HG03108 (cell line): ENCODE results near the gene KLHDC3.
A peak's percentile ranks its signal among the peaks of the same experiment; 100 is the strongest.
"Not testable (repeated sequence)": the region's sequence is repeated elsewhere in the genome, so short reads cannot be mapped to it uniquely, and the experiment has no call there.

Experiments used
- ATAC-seq: cut with Tn5 transposase; IDR thresholded peaks from one replicate; pipeline ENCODE4 v1.9.1; 2021; ENCODE audit warnings: moderate library complexity; ENCODE audit not compliant: unreplicated experiment

KLHDC3 gene

DNA sequence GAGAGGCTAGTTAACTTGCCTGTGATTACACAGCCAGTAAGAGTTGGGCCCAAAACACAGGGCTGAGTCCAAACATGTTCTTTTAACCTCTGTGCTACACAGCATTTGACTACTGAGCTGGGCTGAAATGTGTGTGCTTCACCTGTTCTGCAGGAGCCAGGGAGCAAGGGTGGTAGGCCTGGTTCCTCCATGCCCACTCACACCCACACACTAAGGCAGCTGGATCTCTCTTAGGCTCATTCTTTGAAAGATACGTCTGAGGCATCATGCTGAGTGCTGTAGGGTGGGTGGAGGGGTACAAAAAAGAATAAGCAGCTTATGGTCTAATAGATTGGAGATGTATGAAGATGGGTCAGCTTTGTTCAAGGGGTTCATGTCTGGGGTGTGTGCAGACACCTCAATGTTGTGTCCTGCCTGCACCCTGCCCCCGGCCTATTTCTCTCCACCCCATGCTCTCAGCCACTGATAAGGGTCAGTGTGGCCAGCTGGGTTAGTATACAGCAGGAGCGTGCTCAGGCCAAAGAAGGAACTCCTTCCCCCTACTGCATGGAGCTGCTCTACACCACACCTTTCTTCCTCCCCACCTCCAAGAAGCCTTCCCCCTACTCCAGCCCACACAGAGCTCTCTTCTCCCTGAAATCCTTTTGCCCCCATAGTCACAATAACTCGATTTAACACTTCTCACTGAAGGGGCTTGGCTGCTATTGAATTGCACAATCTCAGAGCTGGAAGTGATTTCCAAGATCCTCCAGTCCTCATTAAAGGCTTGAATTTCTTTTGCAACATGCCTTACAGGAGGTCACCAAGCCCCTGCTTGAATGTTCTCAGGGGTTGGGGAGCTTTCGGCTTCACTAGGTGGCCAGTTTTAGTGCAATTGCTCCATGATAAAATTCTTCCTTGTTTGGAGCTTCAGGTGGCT, 26.3 kb upstream of the KLHDC3 start:
- no peak for ATAC-seq

DNA sequence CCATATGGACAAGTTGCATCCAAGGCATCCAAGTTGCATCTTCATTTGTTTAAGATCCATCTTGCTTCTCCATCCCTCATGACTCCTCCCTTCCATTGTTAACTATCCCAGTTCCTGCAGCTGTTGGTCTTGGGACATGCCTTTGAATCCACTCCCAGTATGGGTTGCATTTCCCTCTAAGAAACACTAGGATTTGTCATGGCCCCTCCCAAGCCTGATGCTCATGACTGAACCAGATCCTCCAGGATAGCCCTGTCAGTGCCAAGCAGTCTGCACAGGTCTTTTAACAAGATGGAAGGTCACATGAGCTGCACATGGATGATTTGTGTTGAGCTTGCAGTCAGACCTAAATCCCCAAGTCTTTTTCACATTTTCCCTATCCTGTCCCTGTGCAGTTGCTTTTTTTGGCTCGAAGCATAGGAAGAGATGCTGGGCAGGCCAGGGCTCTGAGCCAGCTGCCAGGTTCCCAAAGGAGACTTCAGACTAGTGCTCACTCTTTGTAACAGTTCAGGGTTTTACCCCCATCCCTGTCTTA, 25.5 kb upstream of the KLHDC3 start:
- no peak for ATAC-seq

DNA sequence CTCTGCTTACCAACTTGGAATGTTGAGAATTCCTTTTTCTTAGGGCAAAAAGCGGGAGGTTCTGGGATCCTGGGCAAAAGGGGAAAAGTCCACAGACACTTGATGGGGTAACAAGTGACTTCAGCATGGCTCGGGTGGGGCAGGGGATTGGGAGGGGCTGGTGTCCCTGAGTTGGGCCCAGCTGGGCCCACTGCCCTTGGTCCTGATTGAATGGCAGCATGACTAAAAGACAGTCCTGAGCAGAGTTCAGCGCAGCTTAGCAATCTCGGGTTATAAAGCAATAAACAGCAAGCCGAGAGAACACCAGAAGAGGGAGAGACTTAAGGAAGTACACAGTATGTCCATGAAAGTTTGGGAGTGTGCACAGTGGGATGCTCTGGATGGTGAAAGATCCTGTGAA, 24.1 kb upstream of the KLHDC3 start:
- no peak for ATAC-seq

DNA sequence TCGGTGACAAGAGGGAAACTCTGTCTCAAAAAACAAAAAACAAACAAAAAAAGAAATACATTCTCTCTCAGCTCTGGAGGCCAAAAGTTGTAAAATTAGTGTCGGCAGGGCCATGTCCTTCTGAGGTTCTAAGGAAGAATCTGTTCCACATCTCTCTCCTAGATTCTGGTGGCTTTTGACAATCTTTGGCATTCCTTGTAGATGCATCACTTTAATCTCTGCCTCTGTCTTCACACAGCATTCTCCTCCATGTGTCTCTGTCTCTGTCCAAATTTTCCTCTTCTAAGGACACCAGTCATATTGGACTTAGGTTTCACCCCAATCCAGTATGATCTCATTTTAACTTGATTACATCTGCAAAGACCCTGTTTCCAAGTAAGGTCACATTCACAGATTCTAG, 20.6 kb upstream of the KLHDC3 start:
- ATAC-seq = no peak

DNA sequence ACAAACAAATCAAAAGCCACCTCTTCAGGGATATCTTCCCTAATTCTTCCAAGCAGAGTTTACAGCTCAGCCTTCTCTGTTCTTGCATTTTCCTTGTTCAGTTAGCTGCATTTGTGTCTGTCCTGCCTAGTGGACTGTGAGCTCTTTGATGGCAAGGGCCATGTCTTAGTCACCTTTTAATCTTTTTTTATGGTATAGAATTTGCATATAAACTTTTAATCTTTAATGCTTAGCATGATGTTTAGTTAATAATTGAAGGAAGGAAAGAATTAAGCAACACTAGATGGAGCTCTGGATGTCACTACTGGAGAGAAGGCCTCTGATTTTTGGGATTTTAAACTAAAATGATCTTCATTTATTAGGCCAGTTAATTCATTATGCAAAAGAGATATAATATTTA, 17.5 kb upstream of the KLHDC3 start:
- ATAC-seq = no peak

DNA sequence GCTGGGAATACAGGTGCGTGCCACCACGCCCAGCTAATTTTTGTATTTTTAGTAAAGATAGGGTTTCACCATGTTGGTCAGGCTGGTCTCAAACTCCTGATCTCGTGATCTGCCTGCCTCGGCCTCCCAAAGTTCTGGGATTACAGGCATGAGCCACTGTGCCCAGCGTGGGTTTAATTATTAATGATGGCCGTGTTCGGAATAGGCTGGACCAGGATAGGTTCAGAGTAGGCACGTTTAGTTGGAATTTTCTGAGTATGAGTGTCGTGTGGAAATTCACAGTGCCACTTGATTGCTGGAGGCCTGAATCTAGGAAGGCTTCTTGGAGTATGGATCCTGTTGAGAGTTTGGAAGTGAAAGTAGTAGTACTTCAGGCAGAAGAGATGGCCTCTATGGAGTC, 15.8 kb upstream of the KLHDC3 start:
- not testable (repeated sequence) for ATAC-seq

DNA sequence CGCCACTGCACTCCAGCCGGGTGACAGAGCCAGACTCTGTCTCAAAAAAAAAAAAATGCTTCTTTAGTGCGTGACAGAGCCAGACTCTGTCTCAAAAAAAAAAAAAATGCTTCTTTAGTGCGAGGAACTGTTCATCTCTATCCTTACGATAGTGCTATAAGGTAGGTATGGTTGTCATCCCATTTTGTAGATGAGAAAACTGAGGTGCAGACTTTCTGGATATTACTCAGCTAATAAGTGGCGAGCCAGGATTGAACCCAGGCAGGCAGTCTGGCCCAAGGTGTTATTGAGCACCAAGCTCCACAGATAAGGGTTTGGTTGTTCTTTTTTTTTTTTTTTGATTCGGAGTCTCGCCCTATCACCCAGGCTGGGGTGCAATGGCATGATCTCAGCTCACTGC, 12.2 kb upstream of the KLHDC3 start:
- no peak for ATAC-seq

DNA sequence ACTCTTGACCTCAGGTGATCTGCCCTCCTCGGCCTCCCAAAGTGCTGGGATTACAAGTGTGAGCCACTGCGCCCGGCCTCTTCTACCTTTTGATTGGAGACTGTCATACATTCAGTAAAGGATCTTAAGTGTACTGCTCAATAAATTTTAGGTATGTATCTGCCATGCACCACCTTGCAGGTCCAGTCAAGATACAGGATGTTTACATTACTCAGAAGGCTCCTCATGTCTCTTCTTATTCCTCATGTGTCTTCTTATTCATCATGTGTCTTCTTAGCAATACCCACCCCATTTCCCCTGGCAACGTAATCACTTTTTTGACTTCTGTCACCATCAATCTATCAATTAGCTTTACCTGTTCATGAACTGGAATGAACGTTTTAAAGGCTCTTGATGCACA, 8.2 kb upstream of the KLHDC3 start:
- ATAC-seq = no peak

DNA sequence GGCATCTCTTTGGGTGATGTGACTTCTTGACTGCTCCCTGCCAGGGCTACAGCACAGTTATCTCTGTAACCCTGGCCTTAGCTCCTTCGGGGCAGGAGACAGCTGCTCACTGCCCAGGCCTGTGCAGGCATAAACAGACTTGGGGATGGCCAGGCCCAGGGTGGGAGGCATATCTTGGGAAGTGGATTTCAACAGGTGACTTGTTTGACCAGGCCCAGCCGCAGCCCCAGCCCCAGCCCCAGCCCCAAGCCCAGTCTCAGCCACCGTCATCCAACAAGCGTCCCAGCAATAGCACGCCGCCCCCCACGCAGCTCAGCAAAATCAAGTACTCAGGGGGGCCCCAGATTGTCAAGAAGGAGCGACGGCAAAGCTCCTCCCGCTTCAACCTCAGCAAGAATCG, 7.8 kb upstream of the KLHDC3 start:
- no peak for ATAC-seq

DNA sequence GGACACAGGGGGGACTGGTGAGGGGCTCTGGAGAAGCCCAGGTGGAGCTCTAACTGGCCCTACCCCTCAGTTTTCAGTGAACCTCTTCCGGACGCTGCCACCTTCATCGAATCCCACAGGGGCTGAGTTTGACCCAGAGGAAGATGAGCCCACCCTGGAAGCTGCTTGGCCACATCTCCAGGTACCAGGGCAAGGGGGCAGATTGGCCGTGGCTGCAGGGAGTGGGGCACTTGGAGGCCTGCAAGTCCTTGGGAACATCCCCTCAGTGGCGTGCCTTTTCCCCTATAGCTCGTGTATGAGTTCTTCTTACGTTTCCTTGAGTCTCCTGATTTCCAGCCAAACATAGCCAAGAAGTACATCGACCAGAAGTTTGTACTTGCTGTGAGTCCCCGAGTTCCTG, 6.9 kb upstream of the KLHDC3 start:
- no peak for ATAC-seq

DNA sequence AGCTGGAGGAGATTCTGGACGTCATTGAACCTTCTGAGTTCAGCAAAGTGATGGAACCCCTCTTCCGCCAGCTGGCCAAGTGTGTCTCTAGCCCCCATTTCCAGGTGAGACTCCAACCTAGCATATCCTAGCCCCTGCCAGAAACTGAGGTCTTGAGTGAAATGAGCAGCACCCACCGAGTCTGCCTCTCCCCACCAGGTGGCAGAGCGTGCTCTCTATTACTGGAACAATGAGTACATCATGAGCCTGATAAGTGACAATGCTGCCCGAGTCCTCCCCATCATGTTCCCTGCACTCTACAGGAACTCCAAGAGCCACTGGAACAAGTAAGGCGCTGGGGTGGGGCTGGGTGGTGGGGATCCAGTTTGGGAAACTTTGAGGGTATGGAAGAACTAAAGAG, 4.9 kb upstream of the KLHDC3 start:
- no peak for ATAC-seq

DNA sequence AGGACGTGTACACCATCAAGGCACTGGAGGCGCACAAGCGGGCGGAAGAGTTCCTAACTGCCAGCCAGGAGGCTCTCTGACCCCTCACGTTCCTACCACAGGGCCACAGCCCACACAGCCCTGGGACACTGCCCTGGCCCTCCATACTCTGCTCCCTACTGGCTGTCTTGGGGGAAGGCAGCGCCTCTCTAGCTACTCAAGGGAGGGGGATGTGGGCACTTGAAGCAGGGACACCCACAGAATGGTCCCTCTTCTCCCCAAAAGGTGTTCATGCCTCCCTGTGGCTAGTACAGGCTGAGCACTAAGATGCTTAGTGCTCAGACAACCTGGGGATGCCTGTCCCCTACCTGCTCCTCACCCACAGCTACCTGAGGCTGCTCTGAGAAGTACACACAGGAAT, 2.8 kb upstream of the KLHDC3 start:
- ATAC-seq = no peak

DNA sequence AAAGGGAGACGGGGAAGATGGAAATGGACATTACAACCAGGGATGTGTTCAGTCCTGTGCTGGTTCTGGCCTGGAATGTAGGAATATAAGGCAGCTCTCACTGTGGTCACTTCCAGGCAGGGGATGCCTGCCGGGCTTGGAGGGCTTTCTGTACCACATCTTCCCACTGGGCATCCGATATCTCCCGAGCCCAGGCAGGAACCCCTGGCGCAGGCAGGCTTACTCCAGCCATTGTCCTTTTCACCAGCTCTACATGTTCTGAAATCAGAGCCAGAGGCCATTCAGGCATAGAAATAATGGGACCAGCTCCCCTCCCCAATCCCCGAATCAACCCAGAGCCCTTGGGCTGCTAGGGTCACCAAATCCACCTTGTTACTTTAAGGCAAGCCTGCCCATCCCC, 1.7 kb upstream of the KLHDC3 start:
- no peak for ATAC-seq

DNA sequence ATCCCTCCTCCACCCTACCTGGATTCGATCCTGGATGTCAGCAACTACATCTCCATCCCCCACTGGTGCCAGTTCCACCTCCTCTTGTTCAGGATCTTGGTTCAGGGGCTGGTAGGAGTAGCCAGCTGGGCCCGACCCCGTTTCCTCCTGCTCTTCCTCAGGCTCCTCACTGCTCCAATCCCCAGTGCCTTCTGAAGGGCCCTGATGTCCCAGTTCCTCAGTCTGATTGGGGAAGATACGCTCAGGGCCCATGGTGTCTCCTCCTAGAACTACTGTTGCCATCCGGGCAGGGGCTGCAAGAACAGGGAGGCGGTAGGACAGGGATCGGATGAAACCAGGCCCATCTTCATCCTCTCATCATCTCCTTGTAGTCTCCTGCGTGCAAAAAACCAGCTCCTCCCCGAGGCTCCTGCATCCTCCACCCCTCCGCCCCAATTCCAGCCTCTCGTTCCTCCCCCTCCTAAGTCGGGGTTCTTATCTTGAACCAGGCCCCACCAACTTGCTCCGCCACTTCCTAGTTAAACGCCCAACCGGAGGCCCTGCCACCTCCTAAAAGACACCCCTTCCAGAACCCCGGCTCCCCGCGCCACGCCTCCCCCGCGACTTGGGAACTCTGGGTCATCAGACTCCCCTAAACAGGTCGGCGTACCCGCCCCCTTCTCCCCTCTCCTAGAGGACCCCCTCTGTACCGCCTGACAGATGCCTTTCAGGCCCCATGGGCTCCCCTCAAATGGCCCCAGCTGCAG, 779 bp upstream of the KLHDC3 start:
- peak; percentile 3 for ATAC-seq

DNA sequence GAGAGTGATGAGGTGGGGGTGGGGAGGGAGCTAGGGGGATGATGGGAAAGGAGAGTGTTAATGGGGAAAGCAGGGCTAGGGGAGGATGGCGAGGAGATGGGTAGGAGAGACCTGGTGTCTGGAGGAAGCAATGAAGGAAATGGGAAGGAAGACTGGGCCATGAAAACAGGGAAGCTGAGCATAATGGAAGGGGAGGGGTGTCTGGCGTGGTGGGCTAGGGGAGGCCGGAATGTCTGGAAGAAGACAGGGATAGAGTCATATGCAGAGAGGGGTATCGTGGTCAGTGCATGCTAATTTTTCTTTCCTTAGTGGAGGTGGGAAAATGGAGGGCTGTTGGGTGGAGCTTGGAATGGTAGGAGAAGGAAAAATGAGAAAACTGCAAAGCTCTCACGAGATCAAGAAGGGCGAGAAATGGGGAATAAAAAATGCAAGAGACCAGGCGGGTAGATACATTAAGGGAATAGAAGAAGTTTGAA, 423 bp downstream of the KLHDC3 start:
- ATAC-seq = no peak

DNA sequence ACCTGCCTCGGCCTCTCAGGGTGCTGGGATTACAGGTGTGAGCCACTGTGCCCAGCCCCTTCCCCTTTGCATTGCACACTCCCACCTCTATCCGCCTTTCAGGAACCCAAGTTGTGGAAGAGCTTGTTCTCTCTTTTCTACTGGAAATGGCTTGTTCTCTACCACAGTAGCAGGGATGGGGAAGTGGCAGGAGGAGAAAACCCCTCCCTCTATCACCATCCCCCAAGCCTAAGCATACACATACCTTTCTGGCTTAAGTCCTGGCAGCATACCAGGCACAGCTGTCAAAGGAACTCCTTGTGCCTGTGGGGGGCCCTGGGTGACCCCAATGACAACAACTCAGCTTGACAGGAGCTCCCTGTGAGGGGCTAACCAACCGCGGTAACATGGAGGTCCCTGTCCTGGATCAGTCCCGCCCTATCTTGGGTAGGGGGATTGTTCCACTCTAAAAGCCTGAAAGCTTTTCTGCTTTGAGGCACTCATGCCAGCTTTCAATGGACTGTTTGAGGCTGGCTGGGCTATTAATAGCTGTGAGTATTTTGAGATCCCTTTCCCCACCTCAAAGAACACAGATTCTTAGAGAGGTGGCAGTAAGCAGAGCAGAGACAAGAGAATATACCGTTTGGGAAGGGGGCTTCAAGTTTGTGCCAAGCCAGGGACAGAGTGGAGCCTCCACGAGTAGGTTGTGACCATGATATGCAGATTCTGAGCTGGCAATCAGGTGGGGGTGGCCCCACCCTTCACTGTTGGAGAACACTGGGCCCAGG, 2.3 kb downstream of the KLHDC3 start:
- ATAC-seq = no peak

DNA sequence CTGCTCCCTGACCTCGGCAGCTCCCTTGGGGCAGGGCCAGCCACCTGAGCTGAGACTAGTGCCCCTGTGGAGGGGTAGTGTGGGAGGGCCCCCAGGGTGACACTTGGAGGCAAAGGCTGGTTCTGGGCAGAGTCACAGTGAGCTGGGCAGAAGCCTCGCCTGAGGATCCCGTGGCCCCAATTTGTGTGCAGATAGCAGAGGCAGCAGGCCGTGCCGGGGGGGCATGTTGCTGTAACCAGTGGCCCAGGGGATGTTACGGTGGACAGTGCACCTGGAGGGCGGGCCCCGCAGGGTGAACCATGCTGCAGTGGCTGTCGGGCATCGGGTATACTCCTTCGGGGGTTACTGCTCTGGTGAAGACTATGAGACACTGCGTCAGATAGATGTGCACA, 2.9 kb downstream of the KLHDC3 start:
- ATAC-seq = no peak

DNA sequence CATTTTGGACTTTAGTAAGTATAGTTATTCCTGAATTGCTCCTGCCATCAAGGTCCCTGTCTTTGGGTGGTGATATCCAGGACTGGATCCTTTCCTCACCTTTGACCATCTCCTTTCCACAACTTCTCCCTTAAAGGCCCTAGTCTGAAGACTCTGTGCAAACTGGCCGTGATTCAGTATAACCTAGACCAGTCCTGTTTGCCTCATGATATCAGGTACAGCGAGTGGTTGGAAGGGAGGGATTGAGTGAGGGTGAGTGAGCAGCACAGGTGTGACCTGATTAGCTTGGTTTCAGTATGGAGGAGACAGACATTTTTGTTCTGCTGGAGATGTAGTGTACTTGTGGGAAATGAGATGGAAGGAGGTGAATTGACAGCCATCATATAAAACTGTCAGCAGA, 5.1 kb downstream of the KLHDC3 start:
- no peak for ATAC-seq

DNA sequence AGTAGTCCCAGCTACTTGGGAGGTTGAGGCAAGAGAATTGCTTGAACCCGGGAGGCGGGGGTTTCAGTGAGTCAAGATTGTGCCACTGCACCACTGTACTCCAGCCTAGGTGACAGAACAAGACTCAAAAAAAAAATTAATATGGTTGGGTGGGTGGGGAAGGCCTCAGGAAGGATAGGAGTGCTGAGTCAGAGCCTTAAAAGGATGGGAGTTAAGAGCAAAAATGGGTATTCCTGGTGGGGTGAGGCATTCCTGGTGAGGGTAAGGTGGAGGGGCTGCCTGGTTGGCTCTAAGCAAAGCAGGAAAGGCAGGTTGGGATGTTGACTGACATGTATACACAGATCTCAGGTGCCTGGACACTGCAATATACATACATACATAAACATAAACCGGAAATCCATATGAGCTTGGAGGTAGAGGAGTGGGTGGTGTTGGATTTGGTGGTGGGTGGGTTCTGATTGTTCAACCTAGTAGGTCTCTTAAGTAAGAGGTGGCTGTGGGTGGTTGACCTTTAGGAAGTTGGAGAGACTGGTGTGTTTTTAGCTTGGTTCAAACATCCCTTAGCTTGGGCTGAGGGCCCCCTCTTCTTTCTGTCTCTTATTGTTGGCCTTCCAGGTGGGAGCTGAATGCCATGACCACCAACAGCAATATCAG, 6.1 kb downstream of the KLHDC3 start:
- no peak for ATAC-seq

DNA sequence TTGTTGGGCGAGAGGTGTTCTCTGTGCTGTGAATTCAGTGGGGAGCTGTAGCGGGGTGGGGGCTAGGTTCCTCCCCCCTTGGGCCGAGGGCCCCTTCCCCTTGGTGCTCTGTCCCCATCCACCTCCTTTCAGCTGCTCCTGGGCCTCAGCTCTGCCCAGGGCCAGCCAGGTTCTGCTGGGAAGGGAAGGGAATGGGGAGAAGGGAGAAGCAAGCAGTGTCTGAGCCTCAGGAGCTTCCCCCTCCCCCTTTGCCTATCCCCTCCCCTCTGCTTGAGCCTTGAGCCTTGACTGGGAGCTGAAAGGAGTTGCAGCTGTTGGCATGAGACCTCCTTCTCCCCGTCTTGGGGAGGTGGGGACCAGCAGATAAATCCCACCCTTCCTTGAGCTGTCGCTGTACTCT, 6.8 kb downstream of the KLHDC3 start:
- ATAC-seq = no peak
